Midbrain (tissue), 1 donor: ENCODE data around the gene SPTBN2.
"Not testable (repeated sequence)": the region's sequence is repeated elsewhere in the genome, so short reads cannot be mapped to it uniquely, and the experiment has no call there.

Source experiments
- DNase-seq: peaks from one replicate; lab custom pipeline; 2025; lab: John Stamatoyannopoulos, UW

The SPTBN2 gene

GRCh38 chr11:66684635-66685034 lies 44.4 kb downstream of the SPTBN2 start:
- DNase-seq = no peak

DNA sequence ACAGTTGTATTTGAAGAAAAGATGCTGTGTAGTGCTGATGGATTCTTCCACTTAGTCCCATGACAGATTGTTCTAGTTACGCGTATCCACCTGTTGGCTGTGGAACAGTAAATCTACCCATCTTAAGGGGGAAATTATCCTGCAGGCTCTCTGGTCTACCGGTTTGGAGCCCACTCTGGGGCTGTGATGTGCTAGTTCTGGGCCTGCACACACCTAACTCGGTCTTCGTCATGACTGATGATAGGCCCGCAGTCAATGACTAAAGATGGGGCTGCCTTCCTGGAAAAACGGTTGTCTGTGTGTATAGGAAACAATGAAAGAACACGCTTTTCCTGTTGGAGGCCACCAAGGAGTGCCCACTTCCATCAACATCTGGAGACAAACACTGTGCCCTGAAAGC lies 45.1 kb downstream of the SPTBN2 start:
- DNase-seq = no peak

DNA sequence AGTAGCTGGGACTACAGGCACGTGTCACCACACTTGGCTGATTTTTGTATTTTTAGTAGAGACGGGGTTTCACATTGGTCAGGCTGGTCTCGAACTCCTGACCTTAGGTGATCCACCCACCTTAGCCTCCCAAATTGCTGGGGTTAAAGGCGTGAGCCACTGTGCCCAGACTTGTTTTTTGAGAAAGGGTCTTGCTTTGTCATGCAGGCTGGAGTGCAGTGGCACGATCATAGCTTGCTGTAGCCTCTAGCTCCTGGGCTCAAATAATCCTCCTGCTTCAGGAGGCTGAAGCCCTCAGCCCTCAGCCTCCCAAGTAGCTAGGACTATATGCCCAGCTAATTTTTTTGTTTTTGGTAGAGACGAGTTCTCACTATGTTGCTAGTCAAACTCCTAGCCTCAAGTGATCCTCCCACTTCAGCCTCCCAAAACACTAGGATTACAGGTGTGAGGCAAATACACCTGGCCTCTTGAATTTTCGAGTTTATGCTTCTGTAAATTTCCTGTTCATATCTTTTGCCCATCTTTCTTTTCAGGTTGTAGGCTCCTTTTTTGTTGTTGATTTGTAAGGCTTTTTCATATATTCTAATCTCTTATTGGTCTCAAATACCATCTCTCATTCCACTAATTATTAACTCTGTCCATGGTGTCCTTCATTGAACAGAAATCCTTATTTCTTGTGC lies 47.9 kb downstream of the SPTBN2 start:
- DNase-seq = no peak

GRCh38 chr11:66677599-66678375 lies 51.2 kb downstream of the SPTBN2 start, which contains the start of gene RBM4B:
TSS of gene RBM4B (minus strand) at chr11:66677887. CDS start at chr11:66677079, 808 bp downstream.
- peak; percentile 95 for DNase-seq

- no peak for DNase-seq
Observed at GRCh38 chr11:66676931-66677598, 52.0 kb downstream of the SPTBN2 start.

DNA sequence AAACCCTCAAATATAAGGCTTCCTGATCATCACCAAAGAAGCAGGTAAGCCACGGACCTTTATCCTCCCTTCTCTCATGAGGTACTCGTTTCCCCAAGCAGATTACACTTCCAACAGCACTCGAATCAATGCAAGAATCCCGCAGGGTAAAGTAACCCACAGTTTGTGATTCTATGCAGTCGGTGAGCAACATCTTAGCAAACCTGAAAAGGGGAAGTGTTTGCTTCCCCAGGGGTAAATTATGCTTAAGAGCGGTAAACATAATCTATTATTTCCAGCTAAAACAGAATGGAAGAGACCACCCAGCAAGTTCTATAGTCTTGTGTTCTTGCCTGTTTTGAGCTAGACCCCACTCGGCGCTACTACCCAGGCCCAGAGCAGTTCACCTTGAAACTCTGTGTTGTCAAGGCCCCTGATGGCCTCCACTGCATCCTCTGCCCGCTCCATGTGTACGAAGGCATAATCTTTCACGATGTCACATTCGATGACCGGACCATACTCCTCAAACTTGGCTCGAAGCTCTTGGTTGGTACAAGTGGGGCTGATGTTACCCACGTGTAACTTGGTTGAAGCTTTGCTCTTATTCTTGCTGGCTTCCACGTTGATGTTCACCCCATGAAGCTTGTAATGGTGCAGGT lies 52.6 kb downstream of the SPTBN2 start:
- DNase-seq = no peak

GRCh38 chr11:66674964-66675602 lies 53.9 kb downstream of the SPTBN2 start:
- no peak for DNase-seq

GRCh38 chr11:66670816-66671215 lies 58.2 kb downstream of the SPTBN2 start:
- no peak for DNase-seq

- DNase-seq = no peak
Observed at GRCh38 chr11:66665369-66665768, 63.6 kb downstream of the SPTBN2 start.

DNA sequence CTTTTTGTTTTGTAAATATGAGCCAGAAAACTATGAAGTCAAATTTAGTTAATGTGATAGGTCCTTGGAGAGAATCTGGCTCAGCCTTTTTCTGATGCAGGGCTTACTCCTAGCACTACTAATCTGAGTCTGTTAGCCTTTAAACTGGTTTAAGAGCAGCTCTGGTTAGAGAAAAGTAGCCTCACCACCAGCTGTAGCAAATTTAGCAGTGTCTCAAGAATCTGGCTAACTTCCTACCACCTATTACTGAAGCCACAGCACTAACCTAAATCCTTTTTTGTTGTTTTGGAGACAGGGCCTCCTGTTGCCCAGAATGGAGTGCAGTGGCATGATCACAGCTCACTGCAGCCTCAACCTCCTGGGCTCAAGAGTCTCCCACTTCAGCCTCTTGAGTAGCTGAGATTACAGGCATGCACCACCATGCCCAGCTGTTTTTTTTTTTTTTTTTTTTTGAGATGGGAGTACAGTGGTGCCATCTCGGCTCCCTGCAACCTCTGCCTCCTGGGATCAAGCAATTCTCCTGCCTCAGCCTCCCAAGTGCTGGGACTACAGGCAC lies 65.2 kb downstream of the SPTBN2 start:
- DNase-seq = no peak

- DNase-seq = no peak
Observed at GRCh38 chr11:66659763-66660162, 69.3 kb downstream of the SPTBN2 start.

- DNase-seq = no peak
Observed at GRCh38 chr11:66653123-66653522, 75.9 kb downstream of the SPTBN2 start.

DNA sequence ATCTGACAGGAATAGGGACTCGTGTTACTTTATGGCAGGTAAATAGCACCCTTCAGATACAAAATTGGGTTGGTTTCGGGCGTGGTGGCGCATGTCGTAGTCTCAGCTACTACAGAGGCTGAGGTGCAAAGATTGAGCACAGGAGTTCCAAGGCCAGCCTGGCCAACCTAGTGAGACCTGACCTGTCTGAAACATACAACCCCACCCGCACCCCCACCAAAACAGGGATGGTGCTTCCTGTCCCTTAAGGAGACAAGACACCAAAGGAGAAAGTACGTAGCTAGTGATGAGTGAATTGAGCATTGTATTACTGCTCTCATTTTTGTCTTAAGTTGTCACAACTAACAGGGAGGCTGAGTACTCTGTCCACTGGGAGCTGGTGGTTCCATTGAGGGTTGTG lies 76.4 kb downstream of the SPTBN2 start:
- no peak for DNase-seq

- DNase-seq = no peak
Observed at GRCh38 chr11:66651016-66651415, 78.0 kb downstream of the SPTBN2 start.

GRCh38 chr11:66649903-66650302 lies 79.1 kb downstream of the SPTBN2 start:
- no peak for DNase-seq

DNA sequence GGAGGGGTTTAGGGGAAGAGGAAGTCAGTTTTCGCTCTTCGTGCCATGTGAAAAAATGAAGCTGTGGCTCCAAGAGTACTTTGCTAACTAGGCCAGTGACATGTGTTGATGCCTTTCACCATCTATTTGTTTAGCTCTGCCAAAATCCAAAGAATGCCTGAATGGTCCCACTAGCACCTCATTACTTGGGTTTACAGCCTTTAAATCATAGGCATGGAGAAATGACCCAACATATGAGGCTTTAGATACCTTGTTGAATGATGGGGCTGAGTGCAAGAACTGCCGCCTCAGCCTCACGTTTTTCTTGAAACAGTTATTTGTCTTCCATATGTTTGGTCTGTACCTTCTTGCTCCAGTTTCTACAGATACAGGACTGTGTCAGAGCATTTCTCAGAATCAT lies 82.2 kb downstream of the SPTBN2 start:
- DNase-seq = no peak

DNA sequence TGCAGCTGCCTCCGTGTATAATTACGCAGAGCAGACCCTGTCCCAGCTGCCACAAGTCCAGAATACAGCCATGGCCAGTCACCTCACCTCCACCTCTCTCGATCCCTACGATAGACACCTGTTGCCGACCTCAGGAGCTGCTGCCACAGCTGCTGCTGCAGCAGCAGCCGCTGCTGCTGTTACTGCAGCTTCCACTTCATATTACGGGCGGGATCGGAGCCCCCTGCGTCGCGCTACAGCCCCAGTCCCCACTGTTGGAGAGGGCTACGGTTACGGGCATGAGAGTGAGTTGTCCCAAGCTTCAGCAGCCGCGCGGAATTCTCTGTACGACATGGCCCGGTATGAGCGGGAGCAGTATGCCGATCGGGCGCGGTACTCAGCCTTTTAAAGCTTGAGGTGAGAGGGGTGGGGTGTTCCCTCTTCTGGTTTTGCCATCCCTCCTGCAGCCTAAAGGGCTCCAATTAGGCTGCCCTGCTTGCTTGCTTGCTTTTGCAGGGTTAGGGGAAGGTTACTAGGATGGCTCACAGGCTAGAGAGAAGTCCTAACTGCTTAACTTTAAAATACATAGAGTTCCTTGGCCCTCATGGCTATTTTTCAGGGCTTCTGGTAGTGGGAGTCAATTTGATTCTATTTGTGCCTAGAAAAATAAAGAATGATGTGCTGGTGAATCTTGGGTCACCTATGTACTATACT lies 85.1 kb downstream of the SPTBN2 start:
- no peak for DNase-seq

GRCh38 chr11:66641834-66642233 lies 87.2 kb downstream of the SPTBN2 start:
- no peak for DNase-seq

- DNase-seq = not testable (repeated sequence)
Observed at GRCh38 chr11:66639814-66640340, 89.1 kb downstream of the SPTBN2 start.

DNA sequence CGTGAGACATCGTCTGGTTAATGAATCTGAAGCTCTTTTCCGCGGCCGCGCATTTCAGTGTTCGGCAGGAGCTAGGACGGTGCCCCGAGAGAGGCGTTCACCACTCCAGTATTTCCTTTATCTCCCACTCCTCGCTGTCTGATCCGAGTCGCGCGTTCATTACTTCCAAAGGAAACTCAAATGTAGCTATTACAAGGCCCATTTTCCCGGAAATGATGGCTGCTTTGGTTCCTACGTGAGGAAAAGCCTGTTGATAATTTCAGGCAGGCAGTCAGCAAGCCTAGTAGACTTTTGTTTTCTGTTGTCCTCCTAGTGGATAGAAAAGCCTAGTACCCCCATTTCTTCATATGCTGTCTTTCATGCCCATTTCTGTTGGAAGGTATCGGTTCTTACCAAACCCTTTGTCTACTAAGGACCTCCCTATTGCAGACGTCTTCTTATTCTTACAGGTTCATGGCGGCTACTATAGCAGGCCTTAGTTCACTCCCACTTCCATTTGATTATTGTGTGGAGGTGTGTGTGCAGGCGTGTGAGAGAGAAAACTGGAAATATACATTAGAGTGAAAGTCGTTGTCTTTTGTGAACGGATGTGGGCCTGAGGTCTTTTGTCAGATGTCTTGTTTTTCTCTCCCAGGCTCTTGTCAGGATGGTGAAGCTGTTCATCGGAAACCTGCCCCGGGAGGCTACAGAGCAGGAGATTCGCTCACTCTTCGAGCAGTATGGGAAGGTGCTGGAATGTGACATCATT lies 89.8 kb downstream of the SPTBN2 start:
- no peak for DNase-seq
